A549 (cell line): Measurements from ENCODE around the gene GRIA3. TPM values are rescaled to one million over a fixed set of nuclear protein-coding genes. Genes with fewer than 3 reads are reported as not detected.

Source experiments
- ATAC-seq, 2 experiments: fragments of 200-7000 bp in 1 of 2; fragments of >200 bp in 1 of 2; cut with Nextera tagmentation in 1 of 2; cut with Tn5 transposase in 1 of 2; 3 replicates each; pipeline versions ENCODE4 v1.8.0 to v1.9.1; 2018 to 2020; ENCODE audit warnings: mild to moderate bottlenecking in 1 of 2, moderate library complexity in 1 of 2
- CTCF ChIA-PET: fragments of 300-600 bp; sonication (Branson Sonifier 250); formaldehyde crosslinking; extraction: SDS; loops from one replicate; lab custom pipeline; 2021; ENCODE audit warnings: antibody characterized with exemption, inconsistent platforms; lab: Yijun Ruan, JAX
- POLR2A ChIA-PET: fragments of 350-600 bp; formaldehyde crosslinking; extraction: SDS; loops from one replicate; lab custom pipeline; 2021; ENCODE audit warnings: antibody characterized with exemption, inconsistent platforms; lab: Yijun Ruan, JAX
- DNase-seq, 2 experiments: peaks; one replicate each; pipeline versions ENCODE4 v3.0.0 to v3.0.0-alpha.2; 2011 to 2016; ENCODE audit warnings: low read depth in 1 of 2, low spot score in 1 of 2
- FAIRE-seq: peaks from 2 replicates; lab custom pipeline; 2011; peaks lifted over from hg19 to GRCh38; lab: Jason Lieb, UNC
- H3K27ac ChIP-seq, 2 experiments: fragments of >200 bp; sonication (Bioruptor Twin); formaldehyde crosslinking; 3 replicates each; pipeline ENCODE4 v1.5.1; 2016 to 2017
- H3K4me1 ChIP-seq: fragments of >200 bp; sonication (Bioruptor Twin); formaldehyde crosslinking; 3 replicates; pipeline ENCODE4 v1.6.1; 2016
- H3K4me2 ChIP-seq: fragments of >200 bp; sonication (Bioruptor Twin); formaldehyde crosslinking; 3 replicates; pipeline ENCODE4 v1.6.1; 2016
- H3K4me3 ChIP-seq: fragments of >200 bp; sonication (Bioruptor Twin); formaldehyde crosslinking; 3 replicates; pipeline ENCODE4 v1.5.1; 2016
- H3K9me3 ChIP-seq: fragments of >200 bp; sonication (Bioruptor Twin); formaldehyde crosslinking; 3 replicates; pipeline ENCODE4 v1.6.1; 2016
- CBX2 ChIP-seq: fragments of 200-600 bp; sonication (generic); IDR thresholded peaks from 2 replicates; pipeline ENCODE4 v1.6.1; 2016; ENCODE audit warnings: low read depth, mild to moderate bottlenecking, borderline replicate concordance
- CHD2 ChIP-seq: fragments of 150-350 bp; IDR thresholded peaks from 2 replicates; pipeline ENCODE4 v1.6.1; 2014; ENCODE audit warnings: low read length; ENCODE audit not compliant: partially characterized antibody
- CHD4 ChIP-seq: fragments of 200-600 bp; sonication (generic); IDR thresholded peaks from 2 replicates; pipeline ENCODE4 v1.6.1; 2016; ENCODE audit warnings: antibody characterized with exemption, mild to moderate bottlenecking, borderline replicate concordance
- EHMT2 ChIP-seq: fragments of 200-600 bp; sonication (generic); IDR thresholded peaks from 2 replicates; pipeline ENCODE4 v1.6.1; 2016; ENCODE audit warnings: antibody characterized with exemption, low read depth, mild to moderate bottlenecking, moderate library complexity
- GATA3 ChIP-seq: IDR thresholded peaks from 2 replicates; pipeline ENCODE4 v1.6.1; 2012; ENCODE audit warnings: borderline replicate concordance
- HOXB13 ChIP-seq: fragments of 250-450 bp; sonication (Bioruptor Pico); IDR thresholded peaks from 2 replicates; pipeline ENCODE4 v1.5.0; 2020; ENCODE audit warnings: low read depth, mild to moderate bottlenecking, moderate library complexity
- KDM1A ChIP-seq: fragments of 200-600 bp; sonication (generic); IDR thresholded peaks from 2 replicates; pipeline ENCODE4 v1.6.1; 2016; ENCODE audit warnings: low read depth, mild to moderate bottlenecking
- MAFK ChIP-seq: fragments of 450-650 bp; IDR thresholded peaks from 2 replicates; pipeline ENCODE4 v1.6.1; 2014; ENCODE audit not compliant: partially characterized antibody
- POLR2AphosphoS2 ChIP-seq: conservative IDR thresholded peaks from 2 replicates; pipeline ENCODE4 v1.6.1; 2012; ENCODE audit warnings: low read length, improper control_type of control experiment, inconsistent platforms
- RNF2 ChIP-seq: fragments of 200-600 bp; sonication (generic); IDR thresholded peaks from 2 replicates; pipeline ENCODE4 v1.6.1; 2016; ENCODE audit warnings: low read depth, mild to moderate bottlenecking, antibody characterized with exemption, moderate library complexity, borderline replicate concordance
- TP53 ChIP-seq: fragments of 250-450 bp; sonication (Bioruptor Pico); IDR thresholded peaks from 2 replicates; pipeline ENCODE4 v1.5.0; 2021; ENCODE audit warnings: mild to moderate bottlenecking, moderate library complexity
- ZC3H11A ChIP-seq: fragments of 450-650 bp; IDR thresholded peaks from 2 replicates; pipeline ENCODE4 v1.6.1; 2014; ENCODE audit warnings: antibody characterized with exemption, mild to moderate bottlenecking
- ZFP36 ChIP-seq: fragments of 450-650 bp; IDR thresholded peaks from 2 replicates; pipeline ENCODE4 v1.6.1; 2014; ENCODE audit warnings: borderline replicate concordance; ENCODE audit not compliant: partially characterized antibody
- ZSCAN20 ChIP-seq: fragments of 250-450 bp; sonication (Bioruptor Pico); IDR thresholded peaks from 2 replicates; pipeline ENCODE4 v1.8.0; 2022; ENCODE audit warnings: mild to moderate bottlenecking, moderate library complexity
- WGBS: methylation state at CpG from one replicate; pipeline ENCODE4 v1.1.6; 2017; ENCODE audit errors: missing lambda C conversion rate; 5-methylcytosine and 5-hydroxymethylcytosine counted together
- polyA plus RNA-seq, 4 experiments: library from polyadenylated mRNA; depleted of rRNA in 3 of 4; stranded (reverse); fragments of >200 nt; fragmentation: RNase III in 1 of 4; extraction: RNeasy Plus Mini Kit Qiagen cat#74134 plus additional on column Dnase treatment in 1 of 4; gene quantifications; 2 replicates in 3 of 4; 3 replicates in 1 of 4; pipeline ENCODE4 v1.2.3, GENCODE V29; 2011 to 2017
- TF ChIP-seq, protein P1 (sequence below): fragments of >200 bp; sonication (Bioruptor Twin); formaldehyde crosslinking; IDR thresholded peaks from 3 replicates; pipeline ENCODE4 v1.6.1; 2016
- TF ChIP-seq, protein P2 (sequence below): fragments of >200 bp; sonication (Bioruptor Twin); formaldehyde crosslinking; IDR thresholded peaks from 2 replicates; pipeline ENCODE4 v1.6.1; 2016
- TF ChIP-seq, protein P3 (sequence below): IDR thresholded peaks from 2 replicates; pipeline ENCODE4 v1.6.1; 2012; ENCODE audit warnings: low read depth, borderline replicate concordance
- TF ChIP-seq, protein P4 (sequence below): fragments of 250-450 bp; sonication (Bioruptor Pico); IDR thresholded peaks from 2 replicates; pipeline ENCODE4 v1.5.0; 2021; ENCODE audit warnings: mild to moderate bottlenecking, moderate library complexity, borderline replicate concordance
- TF ChIP-seq, protein P5 (sequence below): fragments of 200-600 bp; sonication (generic); IDR thresholded peaks from 2 replicates; pipeline ENCODE4 v1.6.1; 2016; ENCODE audit warnings: antibody characterized with exemption, mild to moderate bottlenecking, moderate library complexity

GRIA3 gene
- polyA plus RNA-seq, 2 of the 4 experiments (the other 2 are of a cell fraction), result not detected

DNA sequence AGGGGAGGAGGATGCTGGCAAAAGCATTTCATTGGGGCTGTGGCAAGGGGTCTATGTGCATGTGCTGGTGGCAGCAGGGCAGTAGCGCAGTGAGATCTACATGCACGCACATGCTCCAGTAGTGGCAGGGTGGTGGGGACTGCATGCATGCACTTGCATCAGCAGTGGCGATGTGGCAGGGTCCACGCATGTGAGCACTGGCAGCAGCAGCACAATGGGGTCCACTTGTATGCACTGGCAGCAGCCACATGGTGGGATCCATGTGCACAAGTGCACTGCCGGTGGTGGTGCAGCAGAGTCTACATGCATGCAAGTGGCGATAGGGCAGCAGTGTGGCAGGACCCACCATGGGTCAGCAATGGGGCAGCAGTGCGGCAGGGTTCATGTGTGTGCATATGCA is 315.7 kb downstream of the GRIA3 start:
- FAIRE-seq (no peak), DNase-seq (no peak), ATAC-seq (no peak)
- Histone ChIP-seq H3K27ac (no peak overlapping the region), H3K4me2 (no peak overlapping the region), H3K4me3 (no peak overlapping the region), H3K4me1 (no peaks in the 10 kb centered on the region), H3K9me3 (no peaks in the 10 kb centered on the region)
- ChIA-PET POLR2A (no interaction called here), CTCF (interaction anchor here (1.2 to 2.2 kb wide), 2 partner anchors 14 to 50 kb away, joined by 3 to 8 read pairs; no protein-coding TSS in a partner anchor)
- WGBS, result 100% methylated on average over 3 of the region's 7 CpGs
- TF ChIP-seq, protein P1, sequence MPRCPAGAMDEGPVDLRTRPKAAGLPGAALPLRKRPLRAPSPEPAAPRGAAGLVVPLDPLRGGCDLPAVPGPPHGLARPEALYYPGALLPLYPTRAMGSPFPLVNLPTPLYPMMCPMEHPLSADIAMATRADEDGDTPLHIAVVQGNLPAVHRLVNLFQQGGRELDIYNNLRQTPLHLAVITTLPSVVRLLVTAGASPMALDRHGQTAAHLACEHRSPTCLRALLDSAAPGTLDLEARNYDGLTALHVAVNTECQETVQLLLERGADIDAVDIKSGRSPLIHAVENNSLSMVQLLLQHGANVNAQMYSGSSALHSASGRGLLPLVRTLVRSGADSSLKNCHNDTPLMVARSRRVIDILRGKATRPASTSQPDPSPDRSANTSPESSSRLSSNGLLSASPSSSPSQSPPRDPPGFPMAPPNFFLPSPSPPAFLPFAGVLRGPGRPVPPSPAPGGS, result no peak
- TF ChIP-seq ZC3H11A (no peak), MAFK (no peak), POLR2AphosphoS2 (no peak), TP53 (no peak), CBX2 (no peak), KDM1A (no peak), GATA3 (no peak), EHMT2 (no peak), CHD2 (no peak)
- TF ChIP-seq, protein P2, sequence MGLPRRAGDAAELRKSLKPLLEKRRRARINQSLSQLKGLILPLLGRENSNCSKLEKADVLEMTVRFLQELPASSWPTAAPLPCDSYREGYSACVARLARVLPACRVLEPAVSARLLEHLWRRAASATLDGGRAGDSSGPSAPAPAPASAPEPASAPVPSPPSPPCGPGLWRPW, result no peak
- TF ChIP-seq, protein P3, sequence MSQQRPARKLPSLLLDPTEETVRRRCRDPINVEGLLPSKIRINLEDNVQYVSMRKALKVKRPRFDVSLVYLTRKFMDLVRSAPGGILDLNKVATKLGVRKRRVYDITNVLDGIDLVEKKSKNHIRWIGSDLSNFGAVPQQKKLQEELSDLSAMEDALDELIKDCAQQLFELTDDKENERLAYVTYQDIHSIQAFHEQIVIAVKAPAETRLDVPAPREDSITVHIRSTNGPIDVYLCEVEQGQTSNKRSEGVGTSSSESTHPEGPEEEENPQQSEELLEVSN, result no peak

DNA sequence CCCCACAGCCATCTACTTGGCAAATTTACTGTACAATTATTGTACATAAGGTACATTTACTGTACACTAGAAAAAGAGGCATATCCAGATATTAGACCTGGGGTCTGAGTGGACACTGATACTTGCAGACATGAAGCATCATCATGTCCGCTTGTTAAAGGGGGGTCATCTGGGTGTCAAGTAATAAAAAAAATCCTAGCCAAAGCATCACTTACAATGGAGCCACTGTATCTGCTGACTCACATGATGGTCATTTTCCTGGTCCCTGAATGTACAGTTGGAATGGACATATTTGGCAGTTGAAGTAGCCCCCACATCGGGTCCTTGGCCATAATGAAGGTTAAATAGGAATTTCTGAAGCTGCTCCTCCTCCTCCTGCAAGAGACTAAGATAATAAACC is 320.0 kb downstream of the GRIA3 start:
- FAIRE-seq (no peak), ATAC-seq (no peak), DNase-seq (no peak)
- H3K4me3 ChIP-seq, result no peak overlapping the region
- no peaks in the 10 kb centered on the region for H3K9me3 ChIP-seq
- no peak overlapping the region for H3K27ac ChIP-seq
- ChIA-PET POLR2A (no interaction called here), CTCF (no interaction called here)
- no peaks in the 10 kb centered on the region for H3K4me1 ChIP-seq
- no peak for TF ChIP-seq ZFP36
- TF ChIP-seq, protein P4, sequence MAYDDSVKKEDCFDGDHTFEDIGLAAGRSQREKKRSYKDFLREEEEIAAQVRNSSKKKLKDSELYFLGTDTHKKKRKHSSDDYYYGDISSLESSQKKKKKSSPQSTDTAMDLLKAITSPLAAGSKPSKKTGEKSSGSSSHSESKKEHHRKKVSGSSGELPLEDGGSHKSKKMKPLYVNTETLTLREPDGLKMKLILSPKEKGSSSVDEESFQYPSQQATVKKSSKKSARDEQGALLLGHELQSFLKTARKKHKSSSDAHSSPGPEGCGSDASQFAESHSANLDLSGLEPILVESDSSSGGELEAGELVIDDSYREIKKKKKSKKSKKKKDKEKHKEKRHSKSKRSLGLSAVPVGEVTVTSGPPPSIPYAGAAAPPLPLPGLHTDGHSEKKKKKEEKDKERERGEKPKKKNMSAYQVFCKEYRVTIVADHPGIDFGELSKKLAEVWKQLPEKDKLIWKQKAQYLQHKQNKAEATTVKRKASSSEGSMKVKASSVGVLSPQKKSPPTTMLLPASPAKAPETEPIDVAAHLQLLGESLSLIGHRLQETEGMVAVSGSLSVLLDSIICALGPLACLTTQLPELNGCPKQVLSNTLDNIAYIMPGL (CRISPR knock-in tag), result no peak
- no peak for TF ChIP-seq ZSCAN20 (CRISPR knock-in tag)
- no peak for TF ChIP-seq HOXB13 (CRISPR knock-in tag)
- TF ChIP-seq, protein P5, sequence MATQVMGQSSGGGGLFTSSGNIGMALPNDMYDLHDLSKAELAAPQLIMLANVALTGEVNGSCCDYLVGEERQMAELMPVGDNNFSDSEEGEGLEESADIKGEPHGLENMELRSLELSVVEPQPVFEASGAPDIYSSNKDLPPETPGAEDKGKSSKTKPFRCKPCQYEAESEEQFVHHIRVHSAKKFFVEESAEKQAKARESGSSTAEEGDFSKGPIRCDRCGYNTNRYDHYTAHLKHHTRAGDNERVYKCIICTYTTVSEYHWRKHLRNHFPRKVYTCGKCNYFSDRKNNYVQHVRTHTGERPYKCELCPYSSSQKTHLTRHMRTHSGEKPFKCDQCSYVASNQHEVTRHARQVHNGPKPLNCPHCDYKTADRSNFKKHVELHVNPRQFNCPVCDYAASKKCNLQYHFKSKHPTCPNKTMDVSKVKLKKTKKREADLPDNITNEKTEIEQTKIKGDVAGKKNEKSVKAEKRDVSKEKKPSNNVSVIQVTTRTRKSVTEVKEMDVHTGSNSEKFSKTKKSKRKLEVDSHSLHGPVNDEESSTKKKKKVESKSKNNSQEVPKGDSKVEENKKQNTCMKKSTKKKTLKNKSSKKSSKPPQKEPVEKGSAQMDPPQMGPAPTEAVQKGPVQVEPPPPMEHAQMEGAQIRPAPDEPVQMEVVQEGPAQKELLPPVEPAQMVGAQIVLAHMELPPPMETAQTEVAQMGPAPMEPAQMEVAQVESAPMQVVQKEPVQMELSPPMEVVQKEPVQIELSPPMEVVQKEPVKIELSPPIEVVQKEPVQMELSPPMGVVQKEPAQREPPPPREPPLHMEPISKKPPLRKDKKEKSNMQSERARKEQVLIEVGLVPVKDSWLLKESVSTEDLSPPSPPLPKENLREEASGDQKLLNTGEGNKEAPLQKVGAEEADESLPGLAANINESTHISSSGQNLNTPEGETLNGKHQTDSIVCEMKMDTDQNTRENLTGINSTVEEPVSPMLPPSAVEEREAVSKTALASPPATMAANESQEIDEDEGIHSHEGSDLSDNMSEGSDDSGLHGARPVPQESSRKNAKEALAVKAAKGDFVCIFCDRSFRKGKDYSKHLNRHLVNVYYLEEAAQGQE, result no peak
- TF ChIP-seq CHD4, result no peak
- TF ChIP-seq RNF2, result no peak
- TF ChIP-seq EHMT2, result no peak
- TF ChIP-seq MAFK, result no peak
- no peak overlapping the region for H3K4me2 ChIP-seq
- 44% methylated on average over 2 of the region's 2 CpGs for WGBS
